Inferior parietal cortex (tissue), 1 donor: ENCODE results near the gene ERICH2.
A peak's percentile ranks its signal among the peaks of the same experiment; 100 is the strongest.
"Not testable (repeated sequence)": the region's sequence is repeated elsewhere in the genome, so short reads cannot be mapped to it uniquely, and the experiment has no call there.

ENCODE experiments used
- DNase-seq: peaks from one replicate; pipeline ENCODE4 v3.0.0-alpha.2; 2016; ENCODE audit errors: extremely low spot score

ERICH2 gene, protein sequence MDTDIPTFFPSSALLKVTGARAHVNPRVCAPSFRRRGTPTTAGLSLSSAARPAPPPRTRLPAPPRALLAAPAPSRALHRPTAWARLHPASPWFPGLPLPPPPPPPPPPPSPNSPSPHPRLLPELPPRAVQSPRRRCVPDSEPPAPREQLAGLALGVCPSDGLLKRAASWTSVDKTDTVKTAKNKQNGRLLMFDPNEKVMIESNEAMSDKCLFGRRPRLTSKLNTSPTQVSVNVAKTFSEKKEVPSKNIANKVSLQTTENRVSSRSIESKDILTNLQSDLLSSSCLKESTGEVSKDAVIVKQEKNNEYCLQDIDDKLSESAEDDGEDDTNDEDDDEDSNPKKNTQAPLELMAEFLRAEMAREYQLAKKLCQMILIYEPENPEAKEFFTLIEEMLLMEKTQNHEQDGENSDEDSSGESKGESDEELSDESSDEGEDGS

DNA sequence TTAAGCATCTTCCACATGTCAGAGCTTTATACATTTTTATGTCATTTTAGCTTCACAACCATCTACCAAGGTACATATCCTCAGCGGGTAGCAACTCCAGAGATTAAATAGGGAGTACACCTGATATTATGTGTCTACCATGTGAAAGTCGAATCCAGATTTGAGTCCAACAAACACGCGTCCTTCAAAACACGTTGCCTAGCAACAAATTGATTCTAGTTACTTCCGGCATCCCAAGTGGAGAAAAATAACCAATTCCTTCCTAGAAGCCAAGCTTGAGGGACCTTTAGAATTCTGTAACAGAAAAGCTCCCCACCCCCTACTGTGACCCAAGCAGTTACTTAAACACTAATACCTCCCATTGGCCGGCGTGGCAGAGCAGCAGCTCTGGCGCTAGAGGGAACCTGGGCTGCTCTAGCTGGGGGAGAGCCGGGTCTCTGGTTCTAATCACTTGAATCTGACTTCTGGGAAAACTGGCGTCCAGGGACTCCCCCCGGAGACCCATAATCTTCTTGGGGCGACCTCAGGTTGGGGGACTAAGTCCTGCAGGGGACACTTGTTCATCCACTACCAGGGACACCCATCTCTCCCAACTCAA, at the start of gene ERICH2:
Gene ERICH2, plus strand, starts transcription at position 371 of the 598 bp plus-strand sequence. CDS start 304 bp downstream, outside the sequence.
- DNase-seq = peak; percentile 50

DNA sequence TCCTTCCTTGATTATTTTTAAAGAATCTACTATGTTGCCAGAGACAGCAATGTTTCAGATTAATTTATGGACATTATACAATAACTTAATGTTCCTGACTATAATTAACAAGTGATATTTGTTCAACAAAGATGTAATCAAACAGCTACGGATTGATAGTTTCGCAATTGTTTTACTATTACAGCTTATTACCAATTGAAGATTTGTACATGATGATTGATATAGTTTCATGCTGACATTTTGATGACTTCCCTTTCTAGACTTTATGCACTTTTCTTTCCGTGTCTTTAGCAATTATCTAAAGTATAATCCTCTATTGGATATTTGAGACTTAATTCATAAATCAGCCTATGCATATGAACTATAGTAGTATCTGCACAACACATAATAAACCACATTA, 48.5 kb upstream of the ERICH2 start:
- DNase-seq = no peak

DNA sequence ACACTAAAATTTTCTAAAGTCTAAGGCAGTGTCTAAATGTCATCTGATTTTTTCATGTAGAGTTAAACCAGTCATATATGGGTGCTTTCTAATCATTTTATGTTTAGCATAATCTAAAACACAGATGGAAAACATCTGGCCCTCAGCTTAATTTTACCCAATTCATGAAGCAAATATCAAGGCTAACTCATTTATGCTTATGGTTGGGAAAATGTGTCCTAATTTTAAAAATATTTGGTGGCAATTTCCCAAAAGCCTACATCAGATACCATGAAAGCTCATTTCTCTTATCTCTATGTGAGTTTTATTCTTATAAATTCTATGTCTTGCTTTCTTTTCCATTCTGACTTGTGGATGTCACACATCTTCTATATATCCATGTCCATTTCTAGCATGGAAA, 47.9 kb upstream of the ERICH2 start:
- no peak for DNase-seq

DNA sequence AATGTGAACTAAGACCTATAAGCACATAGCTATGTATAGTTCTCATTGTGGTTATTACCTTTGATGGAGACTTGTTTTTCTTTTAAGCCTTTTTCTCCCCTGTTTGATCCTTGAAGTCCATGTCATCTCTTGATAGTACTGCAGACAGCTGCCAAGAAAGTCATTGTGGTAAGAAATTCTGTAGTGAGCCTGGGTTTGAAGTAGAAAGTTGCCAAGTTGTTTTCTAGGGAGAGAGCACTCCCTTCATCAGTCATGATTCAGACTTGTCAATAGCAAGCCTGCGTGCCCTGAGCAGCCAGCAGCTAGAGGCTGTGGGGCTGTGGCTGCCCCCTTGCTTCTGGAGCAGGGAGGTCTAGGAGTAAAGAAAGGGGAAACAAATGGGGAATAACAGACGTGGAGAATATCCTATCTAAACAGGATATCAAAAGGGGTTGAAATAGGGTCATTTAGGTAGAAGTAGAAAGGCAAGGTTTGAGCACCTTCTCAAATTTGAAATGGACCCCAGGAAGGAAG, 46.7 kb upstream of the ERICH2 start:
- DNase-seq = no peak

DNA sequence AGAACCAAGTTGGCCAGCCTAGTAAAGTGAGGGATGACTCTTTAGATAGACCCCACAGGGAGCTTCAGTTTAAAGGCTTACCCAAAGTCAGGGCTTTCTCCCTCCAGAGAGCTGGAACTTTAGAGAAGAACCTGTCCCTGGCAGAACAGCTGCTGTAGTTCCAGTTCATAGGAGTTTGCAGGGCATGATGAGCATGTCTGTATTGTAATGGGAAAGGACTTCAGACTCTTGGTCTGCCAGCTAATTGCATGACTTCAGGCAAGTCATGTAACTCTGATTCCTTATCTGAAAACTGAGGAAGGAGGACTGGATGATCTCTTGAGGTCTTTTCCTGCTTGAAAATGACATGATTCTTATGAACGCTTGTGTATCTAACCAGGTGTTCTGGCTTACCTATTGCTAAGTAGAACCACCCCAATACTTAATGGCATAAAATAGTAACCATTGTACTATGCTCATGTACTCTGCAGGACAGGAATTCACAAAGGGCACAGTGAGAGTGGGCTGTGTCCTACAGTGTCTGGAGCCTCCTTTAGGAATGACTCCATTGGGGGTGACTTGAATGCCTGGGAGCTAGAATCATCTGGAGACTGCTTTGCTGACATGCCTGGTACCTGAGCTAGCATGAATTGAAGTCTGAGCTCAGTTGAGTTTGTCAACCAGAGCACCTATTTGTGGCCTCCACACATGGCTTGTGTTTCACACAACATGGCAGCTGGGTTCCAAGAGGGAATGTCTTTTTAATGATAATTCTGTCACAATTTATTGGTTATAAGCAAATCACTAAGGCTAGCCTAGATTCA, 36.2 kb upstream of the ERICH2 start:
- no peak for DNase-seq

DNA sequence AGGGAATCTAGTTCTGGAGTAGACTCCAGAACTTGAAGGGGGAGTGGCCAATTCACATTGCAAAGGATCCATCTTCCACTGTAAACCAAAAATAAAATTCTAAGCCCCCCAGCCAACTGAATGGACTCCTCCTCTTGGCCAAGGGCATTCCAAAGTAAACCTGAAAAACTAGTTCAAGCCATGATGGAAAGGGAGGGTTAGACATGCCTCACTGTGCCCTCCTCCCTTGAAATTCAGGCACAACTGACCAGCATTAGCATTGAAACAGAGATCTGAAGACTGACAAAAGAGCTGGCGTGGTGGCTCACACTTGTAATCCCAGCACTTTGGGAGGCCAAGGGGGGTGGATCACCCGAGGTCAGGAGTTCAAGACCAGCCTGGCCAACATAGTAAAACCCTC, 35.6 kb upstream of the ERICH2 start:
- DNase-seq = not testable (repeated sequence)

DNA sequence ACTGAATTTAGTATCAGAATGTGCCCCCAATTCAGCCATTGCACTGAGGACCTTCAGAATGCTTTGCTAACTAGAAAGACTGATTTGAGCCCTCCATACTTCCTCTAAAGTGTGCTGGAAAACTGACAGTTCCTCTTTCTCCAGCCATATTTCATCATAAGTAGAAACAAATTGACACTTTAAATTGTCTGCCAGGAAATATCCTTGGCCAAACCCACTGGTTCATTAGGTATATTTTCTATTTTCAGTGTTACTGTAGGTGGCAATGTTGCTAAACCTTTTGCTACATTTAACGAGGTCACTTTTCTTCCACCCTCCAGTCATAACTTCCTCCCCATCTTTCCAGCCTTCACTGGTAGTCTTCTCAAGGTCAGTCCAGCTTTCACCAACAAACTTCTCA, 33.5 kb upstream of the ERICH2 start:
- no peak for DNase-seq

DNA sequence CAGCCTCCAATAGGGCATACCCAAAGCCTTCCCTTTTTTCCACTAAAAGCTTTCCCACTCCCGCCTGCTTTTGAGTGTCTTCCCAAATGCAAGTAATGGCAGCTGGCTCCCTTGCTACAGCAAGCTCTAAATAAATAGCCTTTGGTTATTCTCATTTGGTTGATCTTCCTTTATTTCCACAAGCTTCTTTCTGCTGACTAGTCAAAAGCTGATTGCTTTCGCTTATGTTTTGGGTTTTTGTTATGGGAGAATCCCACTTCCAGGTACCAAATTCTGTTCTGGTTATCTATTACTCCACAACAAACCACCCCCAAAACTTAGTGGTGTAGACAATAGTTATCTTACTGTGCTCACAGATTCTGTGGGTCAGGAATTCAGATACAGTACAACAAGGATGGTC, 32.8 kb upstream of the ERICH2 start:
- no peak for DNase-seq

DNA sequence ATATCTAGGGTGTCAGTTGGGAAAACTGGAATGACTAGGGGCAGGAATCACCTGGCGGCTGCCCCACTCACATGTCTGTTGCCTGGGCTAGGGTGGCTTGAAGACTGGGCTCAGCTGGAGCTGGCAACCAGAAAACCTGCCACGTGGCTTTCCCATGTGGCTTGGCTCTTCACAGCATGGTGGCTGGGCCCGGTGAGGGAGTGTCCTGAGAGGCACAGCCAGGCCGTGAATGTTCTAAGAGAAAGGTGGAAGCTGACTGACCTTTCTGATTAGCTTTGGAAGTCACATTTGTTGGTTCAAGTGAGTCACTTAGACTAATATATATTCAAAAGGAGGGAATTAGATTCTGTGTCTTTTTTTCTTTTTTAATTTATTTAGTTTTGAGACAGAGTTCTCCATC, 32.4 kb upstream of the ERICH2 start:
- DNase-seq = no peak

DNA sequence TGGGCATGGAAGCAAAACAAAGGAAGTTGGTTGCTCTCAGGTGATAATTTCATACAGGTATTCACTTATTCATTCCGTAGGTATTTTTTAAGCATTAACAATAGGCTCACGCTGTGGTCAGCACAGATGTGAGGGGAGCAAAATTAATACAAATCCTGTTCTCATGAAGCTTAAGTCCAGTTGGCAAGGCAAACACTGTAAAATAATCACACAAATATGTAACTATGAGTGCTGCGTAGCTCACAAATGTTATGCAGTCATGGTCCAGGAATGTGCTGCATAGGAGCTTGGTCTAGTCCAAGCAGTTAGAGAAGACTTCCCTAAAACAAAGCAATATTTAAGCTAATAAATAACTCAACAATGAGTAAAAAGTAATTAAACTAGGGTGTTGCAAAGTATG, 31.1 kb upstream of the ERICH2 start:
- DNase-seq = no peak

DNA sequence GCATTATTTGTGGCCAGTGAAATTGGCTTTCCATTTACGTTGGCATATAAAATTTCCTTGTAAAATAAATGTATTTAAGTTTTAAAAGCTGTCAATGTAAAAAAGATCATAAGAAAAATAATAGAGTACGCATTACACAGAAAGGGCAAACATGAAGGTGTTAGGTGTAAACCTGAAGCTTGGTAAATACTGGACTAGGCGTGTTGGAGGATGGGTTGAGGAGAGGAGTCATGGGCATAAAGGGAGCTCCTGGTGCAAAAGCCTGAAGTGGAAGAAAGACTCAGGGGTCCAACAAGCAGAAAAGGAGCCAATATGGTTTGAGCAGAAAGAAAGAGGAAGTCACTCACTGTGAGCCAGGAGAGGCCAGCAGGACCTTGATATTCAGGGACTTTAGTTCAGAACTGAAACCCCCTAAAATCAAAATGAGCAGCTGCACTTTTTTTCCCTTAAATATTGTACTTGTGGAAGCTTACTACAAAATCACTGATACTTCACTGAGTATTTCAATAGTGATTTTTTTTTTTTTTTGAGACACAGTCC, 30.6 kb upstream of the ERICH2 start:
- no peak for DNase-seq

DNA sequence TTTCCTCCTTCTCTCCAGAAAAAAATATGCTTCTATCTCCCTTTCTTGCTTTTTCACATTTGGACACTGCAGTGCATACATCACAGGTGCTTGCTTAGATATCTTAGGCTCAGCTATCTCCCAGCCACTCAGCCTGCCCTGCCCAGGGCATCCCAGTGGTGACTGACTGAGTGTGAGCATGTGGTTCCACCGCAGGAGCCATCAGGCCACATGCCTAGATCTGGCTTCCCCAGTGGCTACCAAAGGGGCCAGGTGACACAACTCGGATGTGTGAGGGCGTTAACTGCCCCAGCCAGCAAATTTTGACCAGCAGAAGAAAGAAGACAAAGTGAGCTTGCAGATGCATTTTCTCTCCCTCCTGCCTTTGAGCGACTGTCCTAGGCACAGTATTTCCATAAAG, 29.5 kb upstream of the ERICH2 start:
- peak; percentile 12 for DNase-seq

DNA sequence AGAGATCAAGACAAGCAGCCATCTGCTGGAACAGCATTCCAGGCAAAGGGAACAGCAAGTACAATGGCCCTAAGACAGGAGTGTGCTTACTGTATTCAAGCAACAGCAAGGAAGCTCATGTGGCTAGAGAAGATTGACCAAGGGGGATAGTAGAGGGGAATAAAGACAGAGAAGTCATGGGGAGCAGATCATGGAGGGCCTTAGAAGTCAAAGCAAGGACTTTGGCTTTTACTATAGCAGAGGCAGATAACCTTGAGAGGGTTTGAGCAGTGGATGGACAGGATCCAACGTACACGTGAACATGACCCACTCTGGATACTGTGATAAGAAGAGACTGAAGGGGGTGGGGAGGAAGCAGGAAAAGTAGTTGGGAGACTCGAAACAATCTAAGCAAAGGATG, 28.2 kb upstream of the ERICH2 start:
- DNase-seq = no peak

DNA sequence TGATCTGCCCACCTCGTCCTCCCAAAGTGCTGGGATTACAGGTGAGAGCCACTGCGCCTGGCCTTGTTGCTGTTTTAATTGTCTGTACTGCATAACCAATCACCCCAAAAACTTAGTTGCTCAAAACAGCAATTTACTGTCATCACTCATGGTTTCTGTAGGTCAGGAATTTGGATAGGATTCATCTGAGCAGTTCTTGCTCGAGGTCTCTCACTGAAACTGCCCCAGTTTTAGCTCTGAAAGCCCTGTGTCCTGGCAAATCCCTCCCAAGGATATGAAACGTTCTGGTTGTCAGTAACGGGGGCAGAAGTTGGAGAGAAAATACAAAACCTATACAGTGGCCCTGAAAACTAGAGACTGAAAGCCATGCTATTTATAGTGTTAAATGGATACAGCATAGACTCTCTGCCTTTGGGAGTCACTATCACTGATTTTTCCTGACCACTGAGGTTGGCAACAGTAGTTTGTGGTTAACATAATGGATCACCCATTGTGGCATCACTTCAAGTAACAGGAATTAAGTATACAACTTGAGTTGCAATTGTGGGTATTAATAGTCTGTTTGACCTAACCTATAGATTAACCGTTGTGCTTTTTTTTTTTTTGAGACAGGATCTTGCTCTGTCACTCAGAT, 27.2 kb upstream of the ERICH2 start:
- DNase-seq = no peak

DNA sequence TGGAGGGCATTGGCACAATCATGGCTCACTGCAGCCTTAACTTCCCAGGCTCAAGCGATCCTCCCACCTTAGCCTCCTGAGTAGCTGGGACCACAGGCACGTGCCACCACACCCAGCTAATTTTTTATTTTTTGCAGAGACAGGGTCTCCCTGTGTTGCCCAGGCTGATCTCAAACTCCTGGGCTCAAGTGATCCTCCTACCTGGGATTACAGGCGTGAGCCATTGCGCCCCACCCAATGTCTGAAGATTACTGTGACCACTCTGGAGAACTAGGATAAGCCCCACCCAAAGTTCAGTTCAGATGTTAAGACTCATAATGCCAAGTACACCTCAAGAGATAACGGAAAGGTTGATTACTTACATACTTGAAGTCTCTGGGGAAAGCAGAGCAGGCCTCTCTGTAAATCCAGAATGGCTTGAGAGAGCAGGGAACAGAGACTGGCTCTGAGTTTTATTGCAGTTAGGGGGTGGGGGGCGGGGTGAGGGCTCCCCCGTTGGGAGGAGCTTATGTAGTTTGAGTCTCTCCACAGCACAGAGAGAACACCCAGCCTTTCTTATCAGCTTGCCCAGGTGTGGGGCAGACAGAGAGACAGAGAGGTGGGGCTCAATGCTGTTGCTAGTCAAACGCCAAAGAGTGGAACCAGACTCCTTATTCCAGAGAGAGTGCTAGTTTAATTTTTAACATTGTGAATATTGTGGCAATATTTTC, 26.5 kb upstream of the ERICH2 start:
- DNase-seq = no peak

DNA sequence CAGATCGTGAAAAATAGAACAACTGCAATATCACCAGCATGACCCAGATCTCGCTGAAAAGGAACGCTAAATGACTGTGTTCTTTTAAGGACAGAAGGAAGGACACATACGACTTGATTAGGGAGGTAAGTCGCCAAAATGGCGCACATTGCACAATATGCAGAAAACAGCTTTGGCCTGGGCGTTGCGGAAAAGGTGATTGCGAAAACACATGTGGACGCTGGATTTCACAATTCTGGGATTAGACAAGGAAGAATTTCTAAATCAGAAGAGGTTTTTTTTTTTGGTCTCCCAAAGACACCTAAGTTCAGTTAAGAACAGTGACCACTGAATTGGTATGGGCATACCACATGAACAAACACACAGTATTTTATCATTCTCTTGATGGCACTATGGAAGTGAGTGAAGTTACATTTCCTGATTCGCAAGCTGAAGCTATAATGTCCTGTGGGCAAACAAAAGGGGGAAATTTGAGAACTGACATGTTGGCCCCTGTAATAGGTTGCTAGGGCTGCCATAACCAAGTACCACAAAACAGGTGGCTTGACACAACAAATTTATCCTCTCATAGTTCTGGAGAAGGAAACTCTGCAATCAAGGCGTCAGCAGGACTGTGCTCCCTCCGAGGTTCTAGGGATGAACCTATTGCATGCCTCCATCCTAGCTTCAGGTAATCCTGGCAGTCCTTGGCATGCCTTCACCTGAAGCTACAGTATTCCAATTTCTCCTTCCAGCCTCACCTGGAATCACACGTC, 25.8 kb upstream of the ERICH2 start:
- DNase-seq = no peak

DNA sequence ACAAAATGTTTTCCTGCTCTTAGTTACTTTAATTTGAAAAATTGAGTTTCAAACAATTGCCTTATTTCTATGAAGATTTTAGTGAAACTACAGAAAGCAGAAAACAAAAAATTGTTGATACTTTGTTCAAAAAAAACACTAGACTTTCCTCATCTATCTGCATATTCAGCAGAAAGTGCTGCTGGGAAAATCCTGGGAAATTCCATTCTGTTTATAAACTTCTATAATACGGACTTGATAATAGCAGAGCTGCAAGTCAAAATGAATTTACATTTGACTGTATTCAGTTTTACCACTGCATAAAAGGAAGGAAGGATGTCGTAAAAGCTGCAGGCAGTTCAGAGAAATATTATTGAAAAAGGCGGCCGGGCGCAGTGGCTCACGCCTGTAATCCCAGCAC, 24.9 kb upstream of the ERICH2 start:
- no peak for DNase-seq

DNA sequence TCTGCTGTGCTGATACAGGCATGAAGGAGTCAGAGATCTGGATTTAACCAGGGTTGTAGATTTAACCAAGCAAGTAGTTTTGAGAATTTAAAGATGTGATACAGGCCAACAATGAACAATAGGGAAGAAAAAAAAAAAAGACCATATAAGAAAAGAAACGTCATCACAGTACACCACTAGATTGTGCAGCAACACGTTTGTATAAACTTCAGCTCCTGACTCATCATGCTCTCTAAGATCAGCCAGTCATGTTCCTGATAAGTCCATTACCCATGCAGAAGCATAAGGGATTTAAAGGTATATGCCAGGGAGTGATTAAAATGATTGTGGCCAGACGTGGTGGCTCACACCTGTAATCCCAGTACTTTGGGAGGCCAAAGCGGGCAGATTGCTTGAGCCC, 22.3 kb upstream of the ERICH2 start:
- DNase-seq = no peak

DNA sequence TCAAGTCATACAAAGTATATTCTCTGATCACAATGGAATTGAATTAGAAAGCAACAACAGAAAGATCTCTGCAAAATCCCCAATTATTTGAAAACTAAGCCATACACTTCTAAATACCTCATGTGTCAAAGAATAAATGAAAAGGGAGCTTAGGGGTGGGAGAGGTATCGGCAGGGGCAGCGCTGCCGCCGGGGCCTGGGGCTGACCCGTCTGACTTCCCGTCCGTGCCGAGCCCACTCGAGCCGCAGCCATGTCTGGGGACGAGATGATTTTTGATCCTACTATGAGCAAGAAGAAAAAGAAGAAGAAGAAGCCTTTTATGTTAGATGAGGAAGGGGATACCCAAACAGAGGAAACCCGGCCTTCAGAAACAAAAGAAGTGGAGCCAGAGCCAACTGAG, 18.6 kb upstream of the ERICH2 start:
- DNase-seq = not testable (repeated sequence)

DNA sequence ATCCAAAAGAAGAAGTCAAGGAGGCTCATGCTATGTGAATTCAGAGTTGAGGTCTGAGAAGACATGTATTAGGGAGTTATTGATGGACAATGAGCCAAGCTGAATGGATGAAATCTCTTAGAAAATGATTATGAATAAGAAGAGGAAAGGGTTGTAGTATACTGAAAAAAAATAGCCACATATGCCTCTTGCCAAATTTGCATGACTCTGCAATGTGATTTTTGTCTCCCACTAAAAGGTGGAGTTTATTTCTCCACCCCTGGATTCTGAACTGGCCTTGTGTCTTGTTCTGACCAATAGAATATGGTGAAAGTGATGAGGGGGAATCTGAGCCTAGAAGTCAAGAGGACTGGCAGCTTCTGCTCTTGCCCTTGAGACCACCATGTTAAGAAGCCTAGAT, 8.6 kb upstream of the ERICH2 start:
- DNase-seq = no peak
